Peyer's patch (tissue), 4 donors: ENCODE data around the gene CAPNS1. TPM values are rescaled to one million over a fixed set of nuclear protein-coding genes. Genes with fewer than 3 reads are reported as not detected.

Source experiments
- DNase-seq, 3 donors: peaks; one replicate each; pipeline ENCODE4 v3.0.0-alpha.2; 2017 to 2019
- H3K27ac ChIP-seq, 4 donors: fragments of 200-600 bp; sonication (generic); one replicate each; pipeline ENCODE4 v1.5.1; 2016 to 2019
- H3K27me3 ChIP-seq, 2 donors: fragments of 200-600 bp; sonication (generic); one replicate each; pipeline ENCODE4 v1.5.1; 2019
- H3K36me3 ChIP-seq, 3 donors: fragments of 200-600 bp; sonication (generic); one replicate each; pipeline ENCODE4 v1.5.1; 2016 to 2019
- H3K4me1 ChIP-seq, 4 donors: fragments of 200-600 bp; sonication (generic); one replicate each; pipeline ENCODE4 v1.5.1; 2016 to 2019
- H3K4me3 ChIP-seq, 4 donors: fragments of 200-600 bp; sonication (generic); 1 replicate in 3 of 4; 2 replicates in 1 of 4; pipeline ENCODE4 v1.5.1; 2016 to 2019; ENCODE audit warnings: mild to moderate bottlenecking in 1 of 4
- H3K9me3 ChIP-seq, 4 donors: fragments of 200-600 bp; sonication (generic); one replicate each; pipeline ENCODE4 v1.5.1; 2016 to 2019; ENCODE audit warnings: mild to moderate bottlenecking in 1 of 4
- CTCF ChIP-seq, 6 experiments: fragments of 450-650 bp in 4 of 6; fragments of 200-600 bp in 2 of 6; sonication (generic) in 1 of 6; IDR thresholded peaks; one replicate each; pipeline ENCODE4 v1.5.1; 2017 to 2019; ENCODE audit warnings: antibody characterized with exemption in 6 of 6, mild to moderate bottlenecking in 3 of 6, moderate library complexity in 1 of 6
- POLR2A ChIP-seq, 2 donors: fragments of 450-650 bp; IDR thresholded peaks; one replicate each; pipeline ENCODE4 v1.5.1; 2017; ENCODE audit warnings: antibody characterized with exemption in 2 of 2, mild to moderate bottlenecking in 2 of 2, moderate library complexity in 2 of 2
- total RNA-seq, 4 donors: library from RNA; depleted of rRNA; stranded (reverse); fragments of >200 nt; gene quantifications; one replicate each; pipeline ENCODE4 v1.1.0, GENCODE V29; 2016

Gene CAPNS1
- total RNA-seq, 4 donors from 2014 or later, result 131 to 320 (median 263) TPM

- peaks cover 4 to 22% (median 15%) of the 10 kb centered on the region in 4 donors for H3K4me1 ChIP-seq
- no peaks in the 10 kb centered on the region for H3K27me3 ChIP-seq
- peak within 1 kb of the TSS; percentile 81 to 95 (median 88) for H3K27ac ChIP-seq
- DNase-seq, result peak; percentile 92 to 95 (median 93)
- H3K9me3 ChIP-seq, result no peaks in the 10 kb centered on the region
- peak within 1 kb of the TSS; percentile 60 to 95 (median 80) for H3K4me3 ChIP-seq
- H3K36me3 ChIP-seq, result peaks cover 0 to 36% (median 0%) of the 10 kb centered on the region in 3 donors
- TF ChIP-seq POLR2A (IDR thresholded peaks at IDR 0.05) (peak in 1 of 2 donors; percentile 11), CTCF (IDR thresholded peaks at IDR 0.05) (no peak)
Measured at GRCh38 chr19:36115453-36116343, 24.2 kb upstream of the CAPNS1 start, which contains the start of gene TBCB. Gene TBCB, plus strand, starts transcription at chr19:36115468. Its CDS starts 93 bp downstream, at chr19:36115561.

- H3K27me3 ChIP-seq, result no peaks in the 10 kb centered on the region
- peaks cover 0 to 40% (median 0%) of the 10 kb centered on the region in 3 donors for H3K36me3 ChIP-seq
- peaks cover 4 to 22% (median 15%) of the 10 kb centered on the region in 4 donors for H3K4me1 ChIP-seq
- peak overlapping the region; percentile 60 to 95 (median 80) for H3K4me3 ChIP-seq
- no peak for DNase-seq
- H3K9me3 ChIP-seq, result no peaks in the 10 kb centered on the region
- TF ChIP-seq CTCF (IDR thresholded peaks at IDR 0.05) (no peak), POLR2A (IDR thresholded peaks at IDR 0.05) (no peak)
- peak overlapping the region; percentile 81 to 95 (median 88) for H3K27ac ChIP-seq
Measured at GRCh38 chr19:36116344-36116637, 23.6 kb upstream of the CAPNS1 start.

GRCh38 chr19:36120092-36120983 is 19.5 kb upstream of the CAPNS1 start:
- H3K36me3 ChIP-seq, result peaks cover 0 to 68% (median 0%) of the 10 kb centered on the region in 3 donors
- TF ChIP-seq CTCF (IDR thresholded peaks at IDR 0.05) (no peak), POLR2A (IDR thresholded peaks at IDR 0.05) (no peak)
- no peaks in the 10 kb centered on the region for H3K27me3 ChIP-seq
- H3K27ac ChIP-seq, result no peak overlapping the region
- DNase-seq, result no peak
- H3K4me1 ChIP-seq, result peaks cover 3 to 11% (median 6%) of the 10 kb centered on the region in 4 donors
- H3K4me3 ChIP-seq, result no peak overlapping the region
- no peaks in the 10 kb centered on the region for H3K9me3 ChIP-seq

GRCh38 chr19:36120984-36121358 is 18.9 kb upstream of the CAPNS1 start:
- no peak overlapping the region for H3K4me3 ChIP-seq
- H3K27ac ChIP-seq, result no peak overlapping the region
- no peaks in the 10 kb centered on the region for H3K9me3 ChIP-seq
- peaks cover 0 to 74% (median 0%) of the 10 kb centered on the region in 3 donors for H3K36me3 ChIP-seq
- DNase-seq, result no peak
- H3K27me3 ChIP-seq, result no peaks in the 10 kb centered on the region
- TF ChIP-seq CTCF (IDR thresholded peaks at IDR 0.05) (no peak), POLR2A (IDR thresholded peaks at IDR 0.05) (no peak)
- H3K4me1 ChIP-seq, result peaks cover 3 to 9% (median 5%) of the 10 kb centered on the region in 4 donors

- Histone ChIP-seq H3K27me3 (no peaks in the 10 kb centered on the region), H3K4me3 (no peak overlapping the region), H3K36me3 (peaks cover 0 to 74% (median 0%) of the 10 kb centered on the region in 3 donors), H3K4me1 (peaks cover 0 to 3% (median 2%) of the 10 kb centered on the region in 4 donors), H3K27ac (no peak overlapping the region), H3K9me3 (no peaks in the 10 kb centered on the region)
- no peak for TF ChIP-seq CTCF (IDR thresholded peaks at IDR 0.05)
- DNase-seq, result no peak
Measured at GRCh38 chr19:36121486-36122124, 18.3 kb upstream of the CAPNS1 start.
